Keratinocyte (primary cell): ENCODE measurements around the gene ELAVL1.

ENCODE experiments used
- CTCF ChIP-seq, 3 experiments: IDR thresholded peaks in 1 of 3; conservative IDR thresholded peaks in 1 of 3; optimal IDR thresholded peaks in 1 of 3; 2 replicates in 2 of 3; 3 replicates in 1 of 3; pipeline versions ENCODE3 to v1.5.1; 2011; ENCODE audit warnings: low read length in 3 of 3, mild to moderate bottlenecking in 3 of 3, moderate library complexity in 2 of 3, control low read depth in 1 of 3, inconsistent platforms in 1 of 3; ENCODE audit not compliant: insufficient read depth in 2 of 3; ENCODE audit errors: extremely low read depth in 1 of 3
- EZH2 ChIP-seq: IDR thresholded peaks from one replicate; pipeline ENCODE4 v1.6.1; 2012; ENCODE audit warnings: inconsistent platforms, mild to moderate bottlenecking, low read length, moderate library complexity

- TF ChIP-seq CTCF (optimal IDR thresholded peaks at IDR 0.05 in 1 of 3, IDR thresholded peaks at IDR 0.05 in 1 of 3, conservative IDR thresholded peaks at IDR 0.05 in 1 of 3; ENCODE audit: extremely low read depth in 1 of 3, insufficient read depth in 2 of 3, low read length in 3 of 3) (no peak), EZH2 (no peak)
Measured at GRCh38 chr19:7975037-7975436, 30.4 kb downstream of the ELAVL1 start.
